Measurements from ENCODE around the gene DAZAP1. TPM values are rescaled to one million over a fixed set of nuclear protein-coding genes. Genes with fewer than 3 reads are reported as not detected.

DAZAP1 gene
- total RNA-seq, 1 donor from 2014 or later: 98.7 TPM

GRCh38 chr19:1427221-1427920, 20.0 kb downstream of the DAZAP1 start:
- Histone ChIP-seq H3K27ac (no peak overlapping the region), H3K36me3 (peaks cover 97% of the 10 kb centered on the region), H3K9me3 (no peaks in the 10 kb centered on the region), H3K4me1 (no peaks in the 10 kb centered on the region), H3K4me3 (no peak overlapping the region), H3K27me3 (no peaks in the 10 kb centered on the region)
- TF ChIP-seq, protein P1, sequence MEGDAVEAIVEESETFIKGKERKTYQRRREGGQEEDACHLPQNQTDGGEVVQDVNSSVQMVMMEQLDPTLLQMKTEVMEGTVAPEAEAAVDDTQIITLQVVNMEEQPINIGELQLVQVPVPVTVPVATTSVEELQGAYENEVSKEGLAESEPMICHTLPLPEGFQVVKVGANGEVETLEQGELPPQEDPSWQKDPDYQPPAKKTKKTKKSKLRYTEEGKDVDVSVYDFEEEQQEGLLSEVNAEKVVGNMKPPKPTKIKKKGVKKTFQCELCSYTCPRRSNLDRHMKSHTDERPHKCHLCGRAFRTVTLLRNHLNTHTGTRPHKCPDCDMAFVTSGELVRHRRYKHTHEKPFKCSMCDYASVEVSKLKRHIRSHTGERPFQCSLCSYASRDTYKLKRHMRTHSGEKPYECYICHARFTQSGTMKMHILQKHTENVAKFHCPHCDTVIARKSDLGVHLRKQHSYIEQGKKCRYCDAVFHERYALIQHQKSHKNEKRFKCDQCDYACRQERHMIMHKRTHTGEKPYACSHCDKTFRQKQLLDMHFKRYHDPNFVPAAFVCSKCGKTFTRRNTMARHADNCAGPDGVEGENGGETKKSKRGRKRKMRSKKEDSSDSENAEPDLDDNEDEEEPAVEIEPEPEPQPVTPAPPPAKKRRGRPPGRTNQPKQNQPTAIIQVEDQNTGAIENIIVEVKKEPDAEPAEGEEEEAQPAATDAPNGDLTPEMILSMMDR (IDR thresholded peaks at IDR 0.05): no peak
- no peak for ATAC-seq
- intact Hi-C loops (cut with DNase I): no loop called here
- no peak for DNase-seq

- DNase-seq: no peak
- H3K4me3 ChIP-seq: no peak overlapping the region
- ATAC-seq: no peak
- no peaks in the 10 kb centered on the region for H3K27me3 ChIP-seq
- H3K36me3 ChIP-seq: peaks cover 97% of the 10 kb centered on the region
- no peak overlapping the region for H3K27ac ChIP-seq
- no peaks in the 10 kb centered on the region for H3K4me1 ChIP-seq
- intact Hi-C loops (cut with DNase I): no loop called here
- TF ChIP-seq, protein P1 (IDR thresholded peaks at IDR 0.05): no peak
- H3K9me3 ChIP-seq: no peaks in the 10 kb centered on the region
These were observed 21.5 kb downstream of the DAZAP1 start for GRCh38 chr19:1428738-1429391.

- H3K4me1 ChIP-seq: no peaks in the 10 kb centered on the region
- H3K36me3 ChIP-seq: peaks cover 99% of the 10 kb centered on the region
- TF ChIP-seq, protein P1 (IDR thresholded peaks at IDR 0.05): no peak
- intact Hi-C loops (cut with DNase I): no loop called here
- DNase-seq (no peak), ATAC-seq (peak; percentile 58)
- H3K27ac ChIP-seq: no peak overlapping the region
- H3K4me3 ChIP-seq: no peak overlapping the region
- no peaks in the 10 kb centered on the region for H3K27me3 ChIP-seq
- H3K9me3 ChIP-seq: no peaks in the 10 kb centered on the region
These were observed 22.4 kb downstream of the DAZAP1 start for GRCh38 chr19:1429750-1430149.

DNA sequence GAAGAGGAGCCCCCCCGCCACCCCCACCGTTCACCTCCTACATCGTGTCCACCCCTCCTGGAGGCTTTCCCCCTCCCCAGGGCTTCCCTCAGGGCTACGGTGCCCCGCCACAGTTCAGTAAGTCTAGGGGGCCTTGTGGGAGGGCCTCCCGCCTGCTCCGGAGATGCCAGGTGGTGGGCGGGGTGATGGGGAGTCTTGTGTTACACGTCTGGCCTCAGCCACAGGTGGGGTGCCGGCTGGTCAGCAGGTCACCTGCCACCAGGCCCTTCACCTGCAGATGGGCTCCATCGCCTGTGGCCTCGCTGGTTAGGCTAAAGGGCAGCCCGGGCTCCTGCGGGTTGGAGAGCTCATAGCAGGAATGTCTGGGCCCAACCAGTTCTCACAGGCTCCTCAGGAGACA, 22.9 kb downstream of the DAZAP1 start:
- TF ChIP-seq, protein P1 (IDR thresholded peaks at IDR 0.05): no peak
- H3K4me3 ChIP-seq: no peak overlapping the region
- H3K9me3 ChIP-seq: no peaks in the 10 kb centered on the region
- H3K27ac ChIP-seq: no peak overlapping the region
- H3K36me3 ChIP-seq: peaks cover 99% of the 10 kb centered on the region
- H3K4me1 ChIP-seq: no peaks in the 10 kb centered on the region
- H3K27me3 ChIP-seq: no peaks in the 10 kb centered on the region
- intact Hi-C loops (cut with DNase I): no loop called here
- no peak for ATAC-seq
- peak; percentile 62 for DNase-seq

- DNase-seq: no peak
These were observed 24.5 kb downstream of the DAZAP1 start for GRCh38 chr19:1431759-1432506.

More at GRCh38 chr19:1431759-1432506, 24.5 kb downstream of the DAZAP1 start:
- Histone ChIP-seq H3K4me3 (no peak overlapping the region), H3K27me3 (no peaks in the 10 kb centered on the region), H3K4me1 (no peaks in the 10 kb centered on the region), H3K27ac (no peak overlapping the region), H3K36me3 (peaks cover 85% of the 10 kb centered on the region), H3K9me3 (no peaks in the 10 kb centered on the region)
- ATAC-seq: no peak
- intact Hi-C loops (cut with DNase I): no loop called here
- TF ChIP-seq, protein P1 (IDR thresholded peaks at IDR 0.05): no peak

All from upper lobe of right lung (tissue), 1 donor.